NCI-H524 (cell line): Measurements from ENCODE around the gene TMC5.
"Not testable (repeated sequence)": the region's sequence is repeated elsewhere in the genome, so short reads cannot be mapped to it uniquely, and the experiment has no call there.

ENCODE experiments used
- DNase-seq, 2 experiments: peaks; one replicate each; lab custom pipeline; 2025; lab: John Stamatoyannopoulos, UW

The TMC5 gene, protein sequence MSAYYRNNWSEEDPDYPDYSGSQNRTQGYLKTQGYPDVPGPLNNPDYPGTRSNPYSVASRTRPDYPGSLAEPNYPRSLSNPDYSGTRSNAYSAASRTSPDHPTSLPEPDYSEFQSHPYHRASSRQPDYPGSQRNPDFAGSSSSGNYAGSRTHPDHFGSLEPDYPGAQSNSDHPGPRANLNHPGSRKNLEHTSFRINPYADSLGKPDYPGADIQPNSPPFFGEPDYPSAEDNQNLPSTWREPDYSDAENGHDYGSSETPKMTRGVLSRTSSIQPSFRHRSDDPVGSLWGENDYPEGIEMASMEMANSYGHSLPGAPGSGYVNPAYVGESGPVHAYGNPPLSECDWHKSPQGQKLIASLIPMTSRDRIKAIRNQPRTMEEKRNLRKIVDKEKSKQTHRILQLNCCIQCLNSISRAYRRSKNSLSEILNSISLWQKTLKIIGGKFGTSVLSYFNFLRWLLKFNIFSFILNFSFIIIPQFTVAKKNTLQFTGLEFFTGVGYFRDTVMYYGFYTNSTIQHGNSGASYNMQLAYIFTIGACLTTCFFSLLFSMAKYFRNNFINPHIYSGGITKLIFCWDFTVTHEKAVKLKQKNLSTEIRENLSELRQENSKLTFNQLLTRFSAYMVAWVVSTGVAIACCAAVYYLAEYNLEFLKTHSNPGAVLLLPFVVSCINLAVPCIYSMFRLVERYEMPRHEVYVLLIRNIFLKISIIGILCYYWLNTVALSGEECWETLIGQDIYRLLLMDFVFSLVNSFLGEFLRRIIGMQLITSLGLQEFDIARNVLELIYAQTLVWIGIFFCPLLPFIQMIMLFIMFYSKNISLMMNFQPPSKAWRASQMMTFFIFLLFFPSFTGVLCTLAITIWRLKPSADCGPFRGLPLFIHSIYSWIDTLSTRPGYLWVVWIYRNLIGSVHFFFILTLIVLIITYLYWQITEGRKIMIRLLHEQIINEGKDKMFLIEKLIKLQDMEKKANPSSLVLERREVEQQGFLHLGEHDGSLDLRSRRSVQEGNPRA

DNA sequence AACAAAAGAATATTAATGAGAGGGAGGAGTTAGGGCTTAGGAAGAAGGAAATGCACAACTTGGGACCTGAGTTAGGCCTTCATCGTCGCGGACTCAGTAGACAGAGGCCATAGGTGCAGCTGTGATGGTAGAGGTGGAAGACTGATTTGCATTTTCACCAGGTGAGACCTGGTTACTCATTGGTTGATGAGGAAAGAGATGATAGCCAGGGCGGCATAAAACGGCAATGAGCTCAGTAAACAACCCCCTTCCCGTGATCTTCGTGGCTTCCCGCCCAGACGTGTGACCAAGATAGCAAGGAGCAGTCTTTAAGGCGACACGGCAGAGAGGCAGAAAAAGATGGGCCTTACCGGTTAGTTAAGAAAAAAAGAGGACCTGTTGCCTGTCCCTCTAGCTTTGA is at the start of gene TMC5:
Gene TMC5, plus strand, starts transcription at position 244 of the 400 bp plus-strand sequence. CDS start 22,156 bp downstream, outside the sequence.
- DNase-seq = no peak

DNA sequence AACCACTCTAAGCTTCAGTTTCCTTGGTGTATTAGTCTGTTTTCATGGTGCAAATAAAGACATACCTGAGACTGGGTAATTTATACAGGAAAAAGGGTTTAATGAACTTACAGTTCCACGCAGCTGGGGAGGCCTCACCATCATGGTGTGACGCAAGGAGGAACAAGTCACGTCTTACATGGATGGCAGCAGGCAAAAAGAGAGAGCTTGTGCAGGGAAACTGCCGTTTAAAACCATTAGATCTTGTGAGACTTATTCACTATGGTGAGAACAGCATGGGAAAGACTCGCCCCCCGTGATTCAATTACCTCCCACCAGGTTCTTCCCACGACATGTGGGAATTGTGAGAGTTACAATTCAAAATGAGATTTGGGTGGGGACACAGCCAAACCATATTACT is 45.1 kb upstream of the TMC5 start:
- not testable (repeated sequence) for DNase-seq

DNA sequence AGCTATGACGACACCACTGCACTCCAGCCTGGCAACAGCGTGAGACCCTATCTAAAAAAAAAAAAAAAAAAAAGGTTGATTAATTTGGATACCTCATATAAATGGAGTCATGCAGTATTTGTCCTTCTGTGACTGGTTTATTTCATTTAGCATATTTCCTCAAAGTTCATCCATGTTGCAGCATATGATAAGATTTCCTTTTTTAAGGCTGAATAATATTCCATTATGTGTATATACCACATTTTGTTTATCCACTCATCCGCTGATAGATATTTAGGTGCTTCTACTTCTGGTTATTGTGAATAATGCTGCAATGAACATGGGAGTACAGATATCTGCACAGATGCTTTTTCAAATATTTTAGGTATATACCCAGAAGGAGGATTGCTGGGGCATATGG is 43.3 kb upstream of the TMC5 start:
- no peak for DNase-seq

DNA sequence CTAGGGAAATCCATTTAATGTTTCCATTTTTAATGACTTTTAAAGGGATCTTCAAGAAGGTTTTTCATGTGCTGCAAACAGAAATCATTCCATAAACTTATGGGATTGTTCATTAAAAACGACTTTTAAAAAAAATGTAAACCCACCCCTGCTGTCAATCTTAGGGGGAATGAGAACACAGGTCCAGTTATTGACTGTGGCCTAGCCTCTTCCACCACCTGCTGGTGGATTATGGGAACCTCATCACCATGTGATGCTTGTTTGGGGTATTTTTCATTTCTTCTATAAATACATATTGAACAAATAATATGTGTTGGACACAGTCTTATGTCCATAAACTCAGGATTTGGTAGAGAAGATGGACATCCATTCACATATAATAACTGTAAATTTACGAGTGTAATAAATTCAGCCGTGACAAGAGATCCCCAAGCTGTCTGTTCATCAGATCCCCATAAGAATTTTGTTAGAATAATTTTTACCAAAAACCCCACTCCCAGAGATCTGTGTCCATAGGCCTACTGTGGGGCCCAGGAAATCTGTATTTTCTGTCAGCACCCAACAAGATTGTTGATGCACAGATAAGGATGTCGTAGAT is 42.0 kb upstream of the TMC5 start:
- peak in 1 of 2 experiments; percentile 61 for DNase-seq

DNA sequence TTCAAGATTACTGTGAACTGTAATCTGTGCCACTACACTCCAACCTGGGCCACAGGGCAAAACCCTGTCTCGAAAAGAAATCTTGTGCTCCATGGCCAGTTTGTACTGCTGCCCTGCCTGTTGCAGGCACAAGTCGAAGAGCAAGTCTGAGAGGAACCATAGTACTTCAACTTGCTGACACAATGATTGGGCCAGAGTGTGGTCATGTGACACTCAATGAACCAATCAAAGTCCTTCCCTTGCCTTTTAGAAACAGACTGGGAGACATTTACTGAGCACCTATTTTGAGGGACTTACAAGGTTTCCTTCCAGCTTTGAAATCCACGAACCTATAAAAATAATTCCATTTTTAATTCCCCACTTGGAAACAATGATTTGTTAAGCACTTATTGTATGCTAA is 39.8 kb upstream of the TMC5 start:
- no peak for DNase-seq

DNA sequence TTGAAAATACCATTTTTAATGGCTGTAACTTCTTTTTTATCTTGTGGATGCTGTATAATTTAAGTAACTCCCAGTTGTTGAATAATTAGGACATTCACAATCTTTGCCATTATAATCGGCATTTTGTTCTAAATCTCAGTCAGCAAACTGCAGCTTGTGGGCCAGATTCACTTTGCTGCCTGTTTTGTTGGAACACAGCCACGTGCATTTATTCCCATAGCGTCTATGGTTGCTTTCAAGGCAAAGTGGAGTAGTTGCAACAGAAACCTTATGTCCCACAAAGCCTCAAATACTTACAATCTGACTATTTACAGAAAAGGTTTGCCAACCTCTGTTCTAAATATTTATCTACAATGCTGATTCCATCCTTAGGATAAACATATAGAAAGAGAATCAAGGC is 39.2 kb upstream of the TMC5 start:
- no peak for DNase-seq

DNA sequence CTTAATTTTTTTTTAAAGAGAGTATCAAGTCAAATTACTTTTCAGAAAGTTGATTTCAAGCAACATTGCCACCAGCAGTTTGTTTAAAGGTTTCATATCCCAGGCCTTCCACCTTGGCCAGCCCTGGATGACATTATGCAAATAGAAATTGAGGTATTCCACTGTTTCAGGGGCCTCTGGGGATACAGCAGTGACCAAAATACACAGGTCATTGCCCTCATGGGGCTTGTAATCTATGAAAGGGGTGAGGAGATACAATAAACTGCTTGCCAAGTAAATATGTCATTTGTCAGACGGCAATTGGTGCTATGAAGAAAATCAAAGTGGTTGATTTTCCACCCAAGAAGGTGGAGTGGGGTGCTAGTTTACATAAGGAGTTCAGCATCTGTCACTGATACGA is 37.8 kb upstream of the TMC5 start:
- DNase-seq = no peak

DNA sequence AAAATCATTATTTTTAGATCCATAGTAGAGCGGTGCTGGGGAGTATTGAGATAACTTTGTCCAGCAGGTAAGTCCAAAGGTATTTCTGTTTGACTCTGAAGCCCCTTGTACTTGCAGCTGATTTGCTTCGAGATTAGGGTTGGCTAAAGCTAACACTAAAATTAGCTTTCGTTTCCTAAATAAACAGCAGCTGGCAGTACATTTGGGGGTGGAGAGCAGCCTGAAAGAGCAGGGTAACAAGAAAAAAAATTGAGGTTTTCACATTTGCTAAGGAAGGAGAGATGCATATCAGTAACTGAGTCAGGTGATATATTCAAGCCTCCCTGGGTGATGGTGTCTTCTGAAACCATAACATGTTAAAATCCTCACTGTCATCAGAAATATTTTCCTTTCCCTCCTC is 37.4 kb upstream of the TMC5 start:
- DNase-seq = no peak

DNA sequence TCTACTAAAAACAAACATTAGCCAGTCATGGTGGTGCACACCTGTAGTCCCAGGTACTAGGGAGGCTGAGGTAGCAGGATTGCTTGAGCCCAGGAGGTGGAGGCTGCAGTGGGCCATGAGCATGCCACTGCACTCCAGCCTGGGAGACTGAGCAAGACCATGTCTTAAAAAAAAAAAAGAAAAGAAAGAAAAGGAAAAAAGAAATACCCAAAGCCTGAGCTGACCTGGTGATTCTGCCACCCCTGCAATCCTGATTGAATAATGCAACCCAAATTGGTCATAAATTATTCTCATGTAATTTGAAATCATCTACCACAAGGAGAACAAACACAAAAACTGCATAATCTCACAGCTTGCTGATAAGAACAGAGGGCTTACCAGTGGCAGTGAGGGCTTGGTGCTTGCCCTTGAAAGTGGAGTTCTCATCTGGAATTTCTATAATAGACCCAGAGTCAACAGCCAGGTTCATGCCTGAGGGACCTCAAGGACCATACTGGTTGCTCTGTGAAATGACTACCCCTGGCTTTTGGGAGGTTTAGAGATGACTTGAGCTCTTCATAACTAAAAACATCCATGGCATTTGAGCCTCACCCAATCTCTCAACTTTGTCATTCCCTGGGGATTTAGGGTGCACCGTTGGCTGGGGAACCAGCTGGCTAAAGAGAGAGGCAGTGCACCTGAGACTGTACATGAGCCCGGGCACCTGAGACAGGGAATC is 35.4 kb upstream of the TMC5 start:
- DNase-seq = peak in 1 of 2 experiments; percentile 23

DNA sequence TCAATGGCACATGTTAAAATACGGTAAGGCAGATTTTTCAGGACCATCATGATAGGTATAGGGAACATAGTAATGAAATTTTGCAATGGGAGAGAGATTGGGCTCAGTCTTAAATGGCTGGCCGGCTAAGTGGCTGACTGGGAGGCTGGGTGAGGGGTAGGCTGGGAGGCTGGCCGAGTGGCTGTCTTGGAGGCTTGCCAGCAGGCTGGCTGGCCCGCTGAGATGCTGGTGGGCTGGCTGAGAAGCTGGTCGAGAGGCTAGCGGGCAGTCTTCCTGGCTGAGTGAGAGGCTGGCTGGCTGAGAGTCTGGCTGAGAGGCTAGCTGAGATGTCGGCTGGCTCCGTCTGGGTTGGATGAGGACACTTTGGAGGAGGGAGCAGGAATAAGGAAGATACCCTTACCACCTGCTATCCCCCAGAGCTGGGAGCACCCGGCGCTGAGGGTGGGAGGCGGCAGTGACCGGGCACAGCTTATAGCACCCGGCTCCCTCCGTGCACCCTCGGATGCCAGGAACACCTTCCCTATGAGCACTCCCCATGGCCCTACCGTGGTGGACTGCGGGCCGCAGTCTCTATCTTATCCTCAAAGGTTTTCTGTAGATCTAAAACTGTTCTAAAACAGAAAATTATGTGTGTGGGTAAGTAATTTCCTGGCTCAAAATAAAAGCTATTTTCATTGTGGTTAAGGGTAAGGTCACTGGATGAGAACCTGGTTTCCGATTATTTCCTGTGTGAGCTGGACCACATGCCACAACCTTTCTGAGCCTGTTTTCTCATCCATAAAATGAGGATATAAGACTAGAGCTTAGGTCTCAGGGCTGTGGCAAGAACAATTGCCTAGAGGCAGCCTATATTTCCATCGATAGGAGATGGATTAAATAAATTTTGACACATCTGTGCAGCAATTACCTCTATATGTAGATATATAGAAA is 34.5 kb upstream of the TMC5 start:
- peak; percentile 34 to 67 for DNase-seq

DNA sequence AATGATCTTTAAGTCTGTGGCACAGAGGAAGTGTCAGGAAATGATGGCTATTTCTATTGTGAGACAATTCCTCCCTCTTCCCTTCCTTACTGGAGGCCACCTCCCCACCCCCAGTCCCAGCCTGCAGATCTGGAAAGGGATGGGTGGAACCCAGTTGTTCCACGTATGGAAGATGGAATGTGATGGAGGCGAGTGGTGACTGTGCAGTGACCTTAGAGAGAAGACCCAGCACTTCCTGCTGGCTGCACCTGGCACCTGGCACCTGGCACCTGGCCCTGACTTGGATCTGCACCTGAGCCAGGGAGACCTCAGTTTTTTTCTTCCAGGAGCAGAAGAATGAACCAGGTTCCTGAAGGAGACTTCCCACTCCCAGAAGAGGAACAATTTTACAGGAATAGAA is 33.0 kb upstream of the TMC5 start:
- no peak for DNase-seq

DNA sequence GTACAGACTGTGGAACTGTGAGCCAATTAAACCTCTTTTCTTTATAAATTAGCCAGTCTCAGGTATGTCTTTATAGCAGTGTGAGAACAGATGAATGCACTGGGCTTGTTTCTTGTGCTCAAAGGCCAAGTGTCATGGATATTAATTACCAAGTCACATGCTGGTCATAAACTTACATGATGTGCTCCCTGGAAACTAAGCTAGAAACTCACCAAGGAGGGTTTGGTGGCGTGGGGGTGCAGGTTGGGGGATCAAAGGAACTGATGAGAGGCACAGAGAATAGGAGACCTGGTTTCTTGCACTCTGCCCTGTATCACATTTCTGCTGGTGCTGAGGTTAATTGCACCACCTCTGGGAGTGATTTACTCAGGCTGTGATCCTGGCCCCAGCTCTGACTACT is 31.2 kb upstream of the TMC5 start:
- no peak for DNase-seq

DNA sequence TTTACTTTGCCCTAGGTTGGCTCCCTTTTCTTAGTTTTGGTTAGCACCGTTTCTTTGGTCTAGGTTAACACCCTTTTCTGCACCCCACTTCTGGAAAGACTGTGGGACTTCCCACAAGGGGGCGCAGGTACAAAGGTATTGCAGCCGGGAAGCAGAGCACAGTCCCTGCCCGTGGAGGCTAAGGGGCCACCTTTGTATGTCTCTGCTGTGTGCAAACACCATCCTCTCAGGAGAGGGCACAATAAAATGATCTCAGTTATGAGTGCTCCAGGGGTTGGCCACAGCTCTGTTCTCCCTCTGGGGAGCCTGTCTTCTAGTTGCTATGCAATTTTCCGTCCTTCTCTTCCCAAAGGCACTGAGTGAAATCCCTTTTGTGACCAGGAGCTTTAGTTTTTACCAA is 28.4 kb upstream of the TMC5 start:
- DNase-seq = peak; percentile 17 to 59

DNA sequence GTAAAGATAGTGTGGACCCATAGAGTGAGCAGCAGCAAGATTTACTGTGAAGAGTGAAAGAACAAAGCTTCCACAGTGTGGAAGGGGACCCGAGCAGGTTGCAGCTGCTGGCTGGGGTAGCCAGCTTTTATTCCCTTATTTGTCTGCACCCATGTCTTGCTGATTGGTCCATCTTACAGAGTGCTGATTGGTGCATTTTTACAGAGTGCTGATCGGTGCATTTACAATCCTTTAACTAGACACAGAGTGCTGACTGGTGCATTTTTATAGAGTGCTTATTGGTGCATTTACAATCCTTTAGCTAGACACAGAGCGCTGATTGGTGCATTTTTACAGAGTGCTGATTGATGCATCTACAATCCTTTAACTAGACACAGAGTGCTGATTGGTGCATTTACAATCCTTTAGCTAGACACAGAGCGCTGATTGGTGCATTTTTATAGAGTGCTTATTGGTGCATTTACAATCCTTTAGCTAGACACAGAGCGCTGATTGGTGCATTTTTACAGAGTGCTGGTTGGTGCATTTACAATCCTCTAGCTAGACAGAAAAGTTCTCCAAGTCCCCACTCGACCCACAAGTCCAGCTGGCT is 26.4 kb upstream of the TMC5 start:
- not testable (repeated sequence) for DNase-seq

DNA sequence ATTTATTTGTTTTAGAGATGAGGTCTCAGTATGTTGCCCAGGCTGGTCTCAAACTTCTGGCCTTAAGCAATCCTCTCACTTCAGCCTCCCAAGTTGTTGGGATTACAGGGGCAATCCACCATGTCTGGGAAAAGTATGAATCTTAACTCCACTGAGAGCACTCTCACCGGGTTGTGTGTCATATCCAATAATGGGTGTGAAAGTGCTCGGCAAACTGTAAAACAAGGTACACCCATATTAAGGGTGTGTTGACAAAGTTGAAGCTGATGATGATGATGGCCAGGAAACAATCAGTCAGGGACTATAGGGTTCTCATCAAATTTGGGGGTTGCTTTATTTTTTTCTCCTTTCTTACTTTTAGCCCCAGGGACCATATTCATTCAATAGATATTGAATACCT is 25.3 kb upstream of the TMC5 start:
- no peak for DNase-seq

DNA sequence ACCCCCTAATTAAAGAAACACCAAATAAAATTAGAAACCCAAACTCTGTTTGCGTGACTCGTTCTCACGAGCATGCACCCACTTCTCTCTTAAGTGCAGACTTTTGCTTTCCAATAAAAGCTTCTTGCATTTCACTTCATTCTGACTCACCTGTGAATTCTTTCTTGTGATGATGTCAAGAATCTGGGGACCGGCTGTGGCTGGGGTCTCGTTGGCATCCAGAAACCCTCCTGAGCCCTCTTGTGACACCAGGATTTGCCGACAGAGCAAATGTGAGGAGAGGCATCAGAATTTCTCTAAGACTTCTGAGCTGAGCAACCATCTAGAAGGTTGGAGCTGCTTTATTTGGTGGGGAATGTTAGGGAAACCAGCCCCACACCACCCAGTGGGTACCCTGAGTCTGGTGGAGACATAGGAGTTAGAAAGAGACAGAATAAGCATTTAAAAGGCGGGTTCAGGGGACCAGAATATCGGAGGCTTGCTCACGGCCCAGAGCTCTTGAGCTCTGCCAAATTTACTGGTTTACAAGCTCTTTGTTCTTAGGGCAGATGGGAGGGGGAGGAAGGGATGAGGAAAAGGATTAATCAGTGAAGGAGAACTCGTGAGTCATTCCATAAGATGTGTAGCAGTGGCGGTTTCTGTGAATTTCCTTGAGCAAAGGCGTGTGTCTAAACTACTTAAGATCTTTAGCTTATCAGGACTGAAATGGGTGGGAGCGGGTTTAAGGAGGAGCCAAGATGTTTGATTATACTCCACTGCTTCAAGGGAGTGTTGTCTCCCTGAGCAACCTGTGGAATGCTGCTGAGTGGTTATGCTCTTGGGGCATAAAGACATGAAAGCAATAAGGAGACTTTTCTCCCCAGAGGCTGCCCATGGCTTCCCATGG is 24.2 kb upstream of the TMC5 start:
- DNase-seq = peak in 1 of 2 experiments; percentile 35

DNA sequence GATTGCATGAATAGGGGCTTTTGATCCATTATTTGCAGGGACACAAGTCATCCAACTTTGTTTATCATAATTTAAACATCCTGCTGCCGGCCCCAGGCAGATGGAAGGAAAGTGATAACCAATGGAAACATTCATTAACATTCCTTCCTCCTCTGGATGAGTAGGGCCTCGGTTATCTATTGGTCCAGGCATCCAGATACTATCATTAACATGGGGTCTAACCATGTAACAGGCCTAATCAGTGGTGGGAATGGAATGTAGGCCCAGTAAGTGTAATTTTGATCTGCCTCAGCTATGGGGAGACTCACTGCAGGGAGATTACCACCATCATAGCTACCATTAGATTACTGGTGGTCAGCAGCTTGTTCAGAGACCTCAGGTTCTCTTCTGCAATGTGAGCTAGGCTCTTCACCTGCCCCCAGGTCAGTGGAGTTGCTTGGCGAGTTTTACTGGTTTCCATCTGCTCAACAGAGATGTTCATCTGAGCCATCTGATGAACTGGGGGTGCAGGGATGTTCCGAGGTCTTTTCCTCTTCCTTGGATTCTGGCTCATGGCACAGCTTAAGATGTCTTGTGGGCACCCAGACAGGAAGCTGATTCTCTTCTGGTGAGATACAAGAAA is 21.9 kb upstream of the TMC5 start:
- not testable (repeated sequence) for DNase-seq

DNA sequence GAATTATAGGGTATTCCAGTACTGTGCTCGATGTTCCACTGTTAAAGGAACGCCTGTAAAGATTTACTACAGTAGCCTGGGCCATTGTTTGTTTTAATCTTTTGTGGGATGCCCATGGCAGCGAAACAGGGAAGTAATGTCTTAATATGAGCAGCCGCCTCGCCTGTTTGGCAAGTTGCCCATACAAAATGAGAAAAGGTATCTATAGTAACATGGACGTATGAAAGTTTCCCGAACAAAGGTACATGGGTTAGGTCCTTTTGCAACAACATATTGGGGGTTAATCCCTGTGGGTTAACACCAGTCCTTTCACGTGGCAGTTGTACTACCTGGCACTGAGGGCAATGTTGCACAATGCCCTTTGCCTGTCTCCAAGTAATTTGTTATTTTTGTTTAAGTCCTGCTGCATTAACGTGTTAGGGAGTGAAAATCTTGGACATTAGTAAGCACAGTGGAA is 21.1 kb upstream of the TMC5 start:
- DNase-seq = no peak

DNA sequence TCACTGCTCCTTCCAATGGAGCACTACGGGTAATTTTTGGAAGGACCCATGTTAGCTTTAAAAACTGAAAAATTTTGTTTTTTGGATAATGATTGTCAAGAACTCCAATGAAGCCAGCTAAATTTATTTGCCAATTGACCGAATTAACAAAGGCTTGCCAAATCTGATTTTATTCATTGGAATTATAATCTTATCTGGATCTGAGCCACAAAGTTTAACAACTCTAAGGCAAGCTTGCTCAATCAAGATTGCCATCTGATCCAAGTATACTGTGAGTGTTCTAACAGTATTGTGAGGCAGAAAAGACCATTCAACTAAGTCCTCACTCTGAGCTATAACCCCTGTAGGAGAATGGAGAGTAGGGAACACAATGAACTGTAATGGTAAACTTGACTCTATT is 20.3 kb upstream of the TMC5 start:
- not testable (repeated sequence) for DNase-seq
